ENCODE results near the gene VAC14.
"Not testable (repeated sequence)": the region's sequence is repeated elsewhere in the genome, so short reads cannot be mapped to it uniquely, and the experiment has no call there.

Gene VAC14

DNA sequence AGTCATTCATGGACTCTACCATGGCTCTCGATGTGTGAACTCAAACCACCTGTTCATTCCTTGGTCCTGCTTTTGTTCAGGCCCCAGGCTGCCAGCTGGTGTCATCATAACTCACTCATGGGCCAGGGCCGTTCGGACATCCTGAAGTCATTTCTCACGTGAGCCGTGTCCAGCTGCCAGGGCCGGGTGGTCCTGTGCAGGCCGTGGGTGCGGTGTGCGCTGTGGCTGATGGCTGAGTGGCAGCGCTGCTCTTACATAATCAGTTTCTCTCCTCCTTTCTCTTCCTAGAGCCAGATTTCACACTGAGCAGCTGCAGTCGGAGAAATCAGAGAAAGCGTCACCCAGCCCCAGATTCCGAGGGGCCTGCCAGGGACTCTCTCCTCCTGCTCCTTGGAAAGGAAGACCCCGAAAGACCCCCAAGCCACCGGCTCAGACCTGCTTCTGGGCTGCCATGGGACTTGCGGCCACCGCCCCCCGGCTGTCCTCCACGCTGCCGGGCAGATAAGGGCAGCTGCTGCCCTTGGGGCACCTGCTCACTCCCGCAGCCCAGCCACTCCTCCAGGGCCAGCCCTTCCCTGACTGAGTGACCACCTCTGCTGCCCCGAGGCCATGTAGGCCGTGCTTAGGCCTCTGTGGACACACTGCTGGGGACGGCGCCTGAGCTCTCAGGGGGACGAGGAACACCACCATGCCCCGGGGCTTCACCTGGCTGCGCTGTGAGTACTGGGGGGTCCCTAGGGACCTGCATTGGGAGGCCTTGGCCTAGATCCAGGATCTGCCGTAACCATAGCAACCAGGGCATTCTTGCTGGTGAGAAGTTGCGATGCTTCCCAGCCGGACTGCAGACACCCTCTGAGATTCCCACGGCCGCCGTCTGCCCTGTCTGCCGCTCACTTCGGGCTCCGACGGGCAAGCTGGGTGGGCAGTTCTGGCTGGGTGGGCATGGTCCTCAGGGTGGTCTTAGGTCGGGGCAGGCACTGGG is 154.4 kb downstream of the VAC14 start, which contains the start of gene IL34:
IL34 (plus strand) TSS at position 300 of the 982 bp plus-strand sequence; CDS start at position 689, 389 bp downstream.
- no peak for DNase-seq (ENCODE audit: low read depth in 2 of 2)

DNA sequence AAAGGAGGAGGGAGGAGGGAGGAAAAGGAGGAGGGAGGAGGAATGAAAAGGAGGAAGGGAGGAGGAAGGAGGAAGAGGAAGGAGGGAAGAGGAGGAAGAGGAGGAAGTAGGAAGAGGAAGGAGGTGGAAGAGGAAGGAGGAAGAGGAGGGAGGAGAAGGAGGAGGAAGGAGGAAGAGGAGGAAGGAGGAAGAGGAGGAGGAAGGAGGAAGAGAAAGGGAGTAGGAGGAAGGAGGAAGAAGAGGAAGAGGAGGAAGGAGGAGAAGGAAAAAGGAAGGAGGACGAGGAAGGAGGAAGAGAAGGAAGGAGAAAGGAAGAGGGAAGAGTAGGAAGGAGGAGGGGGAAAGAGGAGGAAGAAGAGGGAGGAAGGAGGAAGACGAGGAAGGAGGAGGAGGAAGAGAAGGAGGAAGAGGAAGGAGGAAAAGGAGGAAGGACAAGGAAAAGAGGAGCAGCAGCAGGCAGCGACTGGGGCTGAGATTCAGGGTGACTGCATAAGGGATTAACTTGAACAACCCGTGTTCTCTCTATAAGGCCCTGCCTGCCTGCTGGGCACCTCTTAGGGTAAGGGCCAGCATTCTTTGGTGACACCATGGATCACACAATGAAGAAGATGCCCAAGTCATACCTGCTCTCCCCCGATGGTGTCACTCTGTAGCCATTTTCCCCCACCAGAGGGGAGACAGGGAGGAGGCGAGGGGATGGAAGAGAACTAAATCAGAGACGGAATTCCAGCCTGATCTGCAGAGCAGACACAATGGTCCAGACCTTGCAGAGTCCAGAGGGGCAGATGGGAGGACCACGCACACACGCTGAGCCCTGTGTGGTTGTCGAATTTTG is 156.0 kb downstream of the VAC14 start:
- no peak for DNase-seq (ENCODE audit: low read depth in 2 of 2)

DNA sequence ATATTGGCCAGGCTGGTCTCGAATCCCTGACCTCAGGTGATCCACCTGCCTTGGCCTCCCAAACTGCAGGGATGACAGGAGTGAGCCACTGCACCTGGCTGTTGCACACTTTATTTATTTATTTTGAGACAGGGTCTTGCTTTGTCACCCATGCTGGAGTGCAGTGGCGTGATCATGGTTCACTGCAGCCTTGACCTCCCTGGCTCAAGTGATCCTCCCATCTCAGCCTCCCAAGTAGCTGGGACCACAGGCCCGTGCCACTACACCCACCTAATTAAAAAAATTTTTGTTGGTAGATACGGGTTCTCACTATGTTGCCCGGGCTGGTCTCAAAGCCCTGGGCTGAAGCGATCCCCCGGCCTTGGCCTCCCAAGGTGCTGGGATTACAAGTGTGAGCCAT is 157.7 kb downstream of the VAC14 start:
- DNase-seq (ENCODE audit: low read depth in 2 of 2) = not testable (repeated sequence)

DNA sequence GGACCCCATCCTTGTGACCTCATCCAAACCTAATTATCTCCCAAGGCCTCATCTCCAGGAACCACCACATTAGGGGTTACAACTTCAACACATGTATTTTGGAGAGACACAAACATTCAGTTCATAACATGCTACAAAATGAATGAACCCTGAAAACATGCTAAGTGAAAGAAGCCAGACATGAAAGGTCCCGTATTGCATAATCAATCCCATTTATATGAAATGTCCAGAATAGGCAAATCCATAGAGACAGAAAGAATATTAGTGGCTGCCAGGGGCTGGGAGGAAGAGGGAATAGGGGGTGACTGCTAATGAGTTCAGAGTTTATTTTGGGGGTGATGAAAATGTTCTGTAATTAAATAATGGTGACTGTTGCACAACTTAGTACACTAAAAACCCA is 158.3 kb downstream of the VAC14 start:
- DNase-seq (ENCODE audit: low read depth in 2 of 2) = no peak

DNA sequence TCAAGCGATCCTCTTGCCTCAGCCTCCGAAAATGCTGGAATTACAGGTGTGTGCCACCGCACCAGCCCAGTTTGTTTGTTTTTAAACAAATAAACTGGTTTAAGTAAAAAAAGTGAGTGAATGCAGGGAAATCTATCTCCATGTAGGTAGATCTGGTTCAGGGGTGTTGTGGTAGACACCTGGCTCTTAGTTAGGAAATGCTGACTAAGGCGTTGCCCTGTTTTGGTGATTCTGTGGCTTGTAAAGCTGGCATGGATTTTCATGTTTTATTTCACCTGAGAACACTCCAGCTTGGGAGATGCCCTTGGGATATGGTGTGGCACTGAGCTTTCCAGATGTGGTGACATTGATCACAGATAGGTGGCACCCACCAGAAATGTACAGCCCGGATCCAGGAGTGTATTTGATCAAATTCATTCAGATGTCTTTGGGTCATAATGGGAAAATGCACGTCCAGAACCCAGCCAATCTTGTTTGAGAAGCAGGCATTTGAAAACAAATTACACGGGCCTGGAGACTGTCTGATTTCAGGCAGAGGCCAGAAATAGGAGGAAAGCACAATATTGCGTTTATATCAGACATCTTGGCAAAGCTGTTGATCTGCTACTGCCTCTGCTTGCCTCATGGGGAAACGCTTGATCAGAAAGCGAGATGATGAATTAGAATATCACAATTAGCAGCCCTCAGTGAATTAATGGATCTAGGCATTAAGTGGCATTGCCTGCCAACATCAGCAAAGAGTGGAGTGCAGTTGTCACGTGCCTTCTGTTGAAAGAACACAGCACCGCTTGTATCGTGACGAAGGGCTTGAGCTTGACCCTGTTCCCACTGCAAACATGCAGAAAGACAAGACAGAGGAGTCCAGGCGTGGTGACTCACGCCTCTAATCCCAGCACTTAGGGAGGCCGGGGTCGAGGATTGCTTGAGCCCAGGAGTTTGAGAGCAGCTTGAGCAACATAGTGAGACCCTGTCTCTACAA is 161.9 kb downstream of the VAC14 start:
- no peak for DNase-seq (ENCODE audit: low read depth in 2 of 2)

Data from stimulated activated CD4-positive, alpha-beta T cell treated with anti-CD3 and anti-CD28 coated beads, Interleukin-1b, Interleukin-23, amount 100 ng/mL, for 1 hour (primary cell).